ENCODE results near the gene NOXA1.
"Not testable (repeated sequence)": the region's sequence is repeated elsewhere in the genome, so short reads cannot be mapped to it uniquely, and the experiment has no call there.

NOXA1 gene

DNA sequence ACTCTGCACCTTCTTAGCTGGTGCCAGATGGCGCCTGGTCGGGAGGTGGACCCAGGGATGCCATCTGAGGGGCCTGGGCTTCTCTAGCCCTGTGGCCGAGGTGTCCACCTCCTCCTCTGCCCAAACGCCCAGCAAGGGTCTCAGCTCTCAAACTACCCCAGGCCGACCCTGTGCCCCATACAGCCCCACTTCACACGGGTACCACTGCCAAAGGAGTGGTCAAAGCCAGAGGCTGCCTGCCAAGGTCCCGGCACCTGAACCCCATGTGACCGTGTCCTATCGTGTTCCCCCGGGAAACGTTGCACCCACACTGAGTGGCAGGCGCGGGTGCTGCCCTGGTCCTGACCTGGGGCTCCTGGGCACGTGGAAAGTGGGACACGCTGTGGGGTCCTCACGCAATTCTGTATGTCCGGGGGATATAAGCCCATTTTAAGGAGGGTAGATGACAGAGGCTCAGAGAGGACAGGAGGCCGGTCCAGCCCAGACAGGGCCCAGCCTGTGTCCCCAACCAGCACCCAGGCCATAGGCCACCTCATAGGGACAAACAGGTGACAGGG lies 16.0 kb downstream of the NOXA1 start:
- DNase-seq (ENCODE audit: low read depth), result no peak

- DNase-seq (ENCODE audit: low read depth), result no peak
Observed at GRCh38 chr9:137441289-137441934, 18.2 kb downstream of the NOXA1 start, which contains the start of gene ENTPD8. TSS of gene ENTPD8 (minus strand) at chr9:137441357. CDS start at chr9:137438285, 3,072 bp downstream.

DNA sequence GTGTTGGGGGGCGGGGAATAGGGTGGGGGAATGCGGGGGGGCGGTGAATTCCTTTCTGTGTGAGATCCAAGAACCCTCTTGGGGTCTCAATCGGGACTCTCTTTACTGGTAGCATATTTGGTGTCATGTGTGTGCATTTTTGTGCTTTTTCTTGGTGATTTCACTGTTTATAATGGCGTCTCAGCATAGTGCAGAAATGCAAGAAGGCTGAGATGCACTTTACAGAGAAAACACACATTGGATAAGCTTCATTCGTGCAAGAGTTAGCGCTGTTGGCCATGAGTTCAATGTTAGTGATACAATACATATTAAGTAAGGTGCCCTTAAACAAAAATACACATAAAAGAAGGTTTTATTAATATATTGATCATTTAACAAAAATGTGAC lies 18.7 kb downstream of the NOXA1 start:
- no peak for DNase-seq (ENCODE audit: low read depth)

- no peak for DNase-seq (ENCODE audit: low read depth)
Observed at GRCh38 chr9:137444106-137444790, 21.1 kb downstream of the NOXA1 start.

DNA sequence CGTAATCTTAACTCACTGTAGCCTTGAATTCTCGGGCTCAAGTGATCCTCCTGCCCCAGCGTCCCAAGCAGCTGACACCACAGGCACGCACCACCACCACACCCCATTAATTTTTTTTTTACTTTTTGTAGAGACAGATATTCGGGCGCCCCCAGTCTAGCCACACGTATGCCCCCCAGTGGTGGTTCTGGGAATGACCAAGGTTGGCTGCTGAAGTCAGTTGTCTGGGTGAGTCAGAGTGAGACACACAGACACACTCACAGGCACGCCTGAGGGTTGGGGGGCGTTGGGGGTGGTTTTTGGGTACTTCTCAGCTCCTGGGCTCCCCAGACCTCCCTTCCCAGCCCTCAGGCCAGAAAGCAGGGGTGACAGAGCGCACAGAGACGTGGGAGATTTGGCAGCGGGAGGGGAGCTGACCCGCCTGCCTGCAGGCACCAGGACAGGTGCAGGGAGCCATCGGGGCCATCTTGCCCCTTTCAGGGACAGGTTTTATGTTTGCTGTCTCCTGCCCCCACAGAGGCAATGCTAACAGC lies 22.1 kb downstream of the NOXA1 start:
- DNase-seq (ENCODE audit: low read depth), result peak; percentile 64

DNA sequence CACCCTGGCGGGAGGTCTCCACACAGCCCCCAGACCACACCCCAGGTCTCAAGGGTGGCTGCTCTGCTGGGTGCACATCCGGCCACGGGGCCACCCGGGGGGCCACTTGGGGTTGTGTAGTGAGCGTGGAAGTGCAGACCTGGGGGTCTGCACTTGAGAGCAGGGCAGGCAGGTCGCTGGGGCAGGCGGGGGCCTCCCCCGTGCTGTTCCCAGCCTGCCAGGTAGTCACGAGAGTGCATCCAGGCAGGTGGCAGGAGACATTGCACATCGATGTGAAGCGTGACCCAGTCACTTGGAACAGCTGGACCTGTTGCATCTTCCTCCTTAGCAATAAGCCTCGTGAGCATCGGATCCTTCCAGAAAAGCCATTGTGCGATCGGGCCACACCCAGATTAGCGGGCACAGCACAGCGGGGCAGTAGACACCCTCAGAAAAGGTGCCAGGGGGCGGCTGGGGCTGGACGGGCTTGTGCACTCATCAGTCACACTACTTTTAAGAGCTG lies 22.8 kb downstream of the NOXA1 start:
- no peak for DNase-seq (ENCODE audit: low read depth)

DNA sequence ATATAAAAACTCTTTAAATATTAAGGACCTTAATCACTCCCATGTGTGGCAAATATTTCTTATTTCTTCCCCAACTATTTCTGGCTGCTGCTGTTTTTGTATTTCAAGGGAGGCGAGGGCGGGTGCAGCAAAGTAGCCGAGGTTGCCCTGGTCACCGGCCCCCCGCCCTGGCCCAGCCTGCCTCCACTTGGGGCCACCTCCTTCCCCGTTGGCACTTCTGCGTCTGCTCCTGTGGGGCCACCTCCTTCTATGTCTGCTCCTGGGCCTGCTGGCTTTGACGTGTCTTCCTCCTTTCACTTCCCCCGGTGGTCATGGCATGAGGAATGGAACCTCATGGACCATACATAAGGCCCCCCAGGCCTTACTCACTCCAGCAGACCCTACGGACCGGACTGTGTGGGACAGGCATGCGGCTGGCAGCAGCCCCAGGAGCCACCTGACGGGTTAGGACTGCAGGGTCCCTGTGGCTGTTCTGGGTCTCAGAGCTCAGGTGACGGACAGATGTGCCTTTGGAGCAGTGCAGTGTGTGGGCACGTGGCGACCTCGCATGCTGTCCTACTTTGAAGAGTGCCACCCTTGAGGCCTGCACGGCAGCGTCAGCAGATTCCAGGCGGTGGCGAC lies 23.8 kb downstream of the NOXA1 start:
- no peak for DNase-seq (ENCODE audit: low read depth)

DNA sequence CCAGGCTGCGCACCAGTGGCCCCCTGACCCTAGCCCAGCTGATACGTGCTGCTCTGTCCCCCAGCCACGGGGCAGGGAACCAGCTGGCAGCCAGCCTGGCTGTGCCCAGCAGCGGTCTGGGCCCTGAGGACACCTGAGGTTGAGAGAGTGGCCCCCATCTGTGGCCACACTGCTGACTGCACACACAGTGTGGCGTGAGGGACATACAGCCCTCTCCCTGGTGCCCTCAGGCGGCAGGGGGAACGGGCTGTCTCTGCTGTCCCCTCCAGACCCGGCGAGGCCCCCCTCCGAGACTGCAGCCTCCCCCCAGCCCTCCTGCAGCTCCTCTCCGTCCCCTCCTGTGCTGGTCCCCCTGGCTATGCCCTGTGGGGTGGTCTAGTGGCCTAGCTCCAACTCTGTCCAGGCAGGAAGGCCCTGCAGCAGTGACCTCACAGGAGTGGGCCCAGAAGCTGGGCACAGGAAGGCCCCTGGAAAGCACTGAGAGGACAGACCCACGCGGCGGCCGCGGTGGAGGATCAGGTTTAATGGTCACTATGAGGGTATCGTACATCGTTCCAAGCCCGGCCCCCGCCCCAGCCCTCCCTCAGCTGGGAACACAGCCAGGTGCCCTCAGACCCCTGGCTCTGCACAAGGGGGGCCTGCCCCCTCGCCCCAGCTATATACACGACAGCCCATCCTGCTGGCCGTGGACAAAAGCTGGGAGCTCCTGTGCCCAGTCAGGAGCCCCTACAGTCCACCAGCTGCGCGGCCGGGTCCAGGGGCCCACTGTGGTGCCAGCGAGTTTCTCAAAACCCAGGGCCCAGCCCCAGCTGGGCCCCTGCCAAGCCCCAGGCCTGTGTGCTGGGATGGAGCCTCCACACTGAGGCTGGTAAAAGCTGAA lies 24.8 kb downstream of the NOXA1 start:
- no peak for DNase-seq (ENCODE audit: low read depth)

DNA sequence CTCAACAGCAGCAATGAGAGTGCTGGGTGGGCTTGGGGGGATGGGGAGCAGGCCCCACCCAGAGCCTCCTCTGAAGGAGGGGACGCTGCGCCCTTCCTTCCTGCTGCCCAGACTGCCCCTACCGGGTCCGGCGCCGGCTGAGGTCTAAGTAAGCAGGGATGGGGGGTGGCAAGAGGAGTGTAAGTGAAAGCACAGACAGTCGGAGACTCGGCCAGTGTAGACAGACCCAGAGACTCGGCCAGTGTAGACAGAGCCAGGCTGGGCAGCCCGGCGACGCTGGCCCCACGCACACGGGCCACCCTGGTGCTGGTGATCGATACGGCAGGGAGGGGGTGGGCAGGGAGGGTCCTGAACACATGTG lies 25.4 kb downstream of the NOXA1 start:
- DNase-seq (ENCODE audit: low read depth), result no peak

GRCh38 chr9:137449081-137449844 lies 26.1 kb downstream of the NOXA1 start:
- DNase-seq (ENCODE audit: low read depth), result no peak

- DNase-seq (ENCODE audit: low read depth), result peak; percentile 55
Observed at GRCh38 chr9:137449931-137450538, 26.8 kb downstream of the NOXA1 start.

DNA sequence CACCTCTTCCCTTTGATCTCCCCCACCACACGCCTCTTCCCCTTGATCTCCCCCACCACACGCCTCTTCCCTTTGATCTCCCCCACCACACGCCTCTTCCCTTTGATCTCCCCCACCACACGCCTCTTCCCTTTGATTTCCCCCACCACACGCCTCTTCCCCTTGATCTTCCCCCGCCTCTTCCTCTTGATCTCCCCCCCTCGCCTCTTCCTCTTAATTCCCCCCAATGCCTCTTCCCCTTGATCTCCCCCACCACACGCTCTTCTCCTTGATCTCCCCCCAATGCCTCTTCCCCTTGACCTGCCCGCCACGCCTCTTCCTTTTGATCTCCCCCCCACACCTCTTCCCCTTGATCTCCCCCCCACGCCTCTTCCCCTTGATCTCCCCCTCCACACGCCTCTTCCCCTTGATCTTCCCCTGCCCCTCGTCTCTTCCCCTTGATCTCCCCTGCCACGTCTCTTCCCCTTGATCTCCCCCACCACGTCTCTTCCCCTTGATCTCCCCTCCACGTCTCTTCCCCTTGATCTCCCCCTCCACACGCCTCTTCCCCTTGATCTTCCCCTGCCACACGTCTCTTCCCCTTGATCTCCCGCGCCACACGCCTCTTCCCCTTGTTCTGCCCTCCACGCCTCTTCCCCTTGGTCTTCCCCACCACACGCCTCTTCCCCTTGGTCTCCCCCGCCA lies 27.5 kb downstream of the NOXA1 start:
- DNase-seq (ENCODE audit: low read depth), result peak; percentile 61

- DNase-seq (ENCODE audit: low read depth), result not testable (repeated sequence)
Observed at GRCh38 chr9:137451264-137452005, 28.2 kb downstream of the NOXA1 start.

DNA sequence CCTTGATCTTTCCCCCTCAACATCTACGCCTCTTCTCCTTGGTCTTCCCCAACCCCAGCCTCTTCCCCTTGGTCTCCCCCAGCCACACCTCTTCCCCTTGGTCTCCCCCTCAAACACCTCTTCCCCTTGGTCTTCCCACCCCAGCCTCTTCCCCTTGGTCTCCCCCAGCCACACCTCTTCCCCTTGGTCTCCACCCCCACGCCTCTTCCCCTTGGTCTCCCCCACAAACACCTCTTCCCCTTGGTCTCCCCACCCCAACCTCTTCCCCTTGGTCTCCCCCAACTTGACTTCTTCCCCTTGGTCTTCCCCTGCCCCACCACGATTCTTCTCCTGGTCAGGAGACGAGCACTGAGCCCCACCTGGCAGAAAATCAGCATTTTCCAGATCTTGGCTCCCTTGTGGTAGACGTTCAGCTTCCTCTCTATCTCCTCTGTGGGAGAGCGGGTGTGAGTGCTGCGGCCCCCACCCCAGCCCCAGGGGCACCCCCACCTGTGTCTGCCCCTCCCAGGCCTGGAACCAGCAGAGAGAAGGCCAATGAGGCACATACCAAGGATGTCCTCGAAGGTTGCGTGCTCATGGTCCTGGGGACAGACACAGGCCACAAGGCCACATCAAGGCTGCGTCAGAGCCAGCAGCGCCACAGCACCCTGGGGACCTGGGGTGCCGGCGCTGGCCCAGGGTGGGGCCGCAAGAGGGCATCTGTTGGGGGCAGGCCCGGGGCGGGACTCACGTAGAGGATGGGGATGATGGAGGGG lies 29.0 kb downstream of the NOXA1 start:
- DNase-seq (ENCODE audit: low read depth), result no peak

DNA sequence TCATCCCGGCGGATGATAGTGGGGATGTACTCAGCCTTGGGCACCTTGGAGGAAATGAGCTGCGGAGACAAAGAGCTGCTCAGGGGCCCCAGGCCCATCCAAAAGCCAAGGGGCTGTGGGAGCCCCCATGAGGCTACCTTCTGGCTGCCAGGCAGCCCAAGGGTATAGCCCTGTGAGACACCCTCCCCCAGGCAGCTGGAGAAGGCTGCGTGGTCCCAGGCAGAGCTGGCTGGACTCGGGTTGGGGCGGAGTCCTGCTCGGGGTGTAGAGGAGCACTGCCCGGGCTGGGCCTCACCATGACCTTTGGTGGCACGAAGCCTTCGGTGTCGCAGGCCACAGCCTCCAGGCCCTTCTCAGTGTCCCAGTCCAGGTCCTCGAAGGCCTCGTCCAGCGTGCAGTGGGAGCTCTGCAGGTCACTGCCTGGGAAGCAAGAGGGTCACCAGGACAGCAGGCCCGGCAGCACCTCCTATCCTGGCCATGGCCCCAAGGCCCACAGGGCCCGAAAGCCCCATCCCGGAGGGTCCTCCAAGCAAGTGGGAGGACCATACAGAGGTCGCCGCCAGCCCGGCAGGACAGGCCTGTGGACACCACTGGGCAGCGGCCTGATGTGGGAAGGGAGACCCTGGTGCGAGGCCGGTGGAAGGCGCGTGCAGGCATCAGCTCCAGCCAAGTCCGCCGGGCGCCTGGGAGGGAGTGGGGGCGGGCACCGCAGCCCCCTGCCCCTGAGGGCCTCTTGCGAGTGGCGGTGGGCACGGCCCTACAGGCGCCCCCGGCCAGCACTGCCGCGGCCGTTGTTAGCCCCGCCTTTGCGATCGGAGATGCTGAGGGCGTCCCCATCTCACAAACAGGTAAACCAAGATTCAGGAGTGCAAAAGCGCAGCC lies 29.8 kb downstream of the NOXA1 start:
- no peak for DNase-seq (ENCODE audit: low read depth)

GRCh38 chr9:137453643-137454081 lies 30.5 kb downstream of the NOXA1 start:
- peak; percentile 47 for DNase-seq (ENCODE audit: low read depth)

GRCh38 chr9:137454145-137454596 lies 31.0 kb downstream of the NOXA1 start:
- no peak for DNase-seq (ENCODE audit: low read depth)
